ENCODE results near the gene SEC24D. TPM values are rescaled to one million over a fixed set of nuclear protein-coding genes. Genes with fewer than 3 reads are reported as not detected.

SEC24D gene
- total and polyA plus RNA-seq, 3 experiments from 2014 or later: 22.7 to 24.3 (median 23.8) TPM

DNA sequence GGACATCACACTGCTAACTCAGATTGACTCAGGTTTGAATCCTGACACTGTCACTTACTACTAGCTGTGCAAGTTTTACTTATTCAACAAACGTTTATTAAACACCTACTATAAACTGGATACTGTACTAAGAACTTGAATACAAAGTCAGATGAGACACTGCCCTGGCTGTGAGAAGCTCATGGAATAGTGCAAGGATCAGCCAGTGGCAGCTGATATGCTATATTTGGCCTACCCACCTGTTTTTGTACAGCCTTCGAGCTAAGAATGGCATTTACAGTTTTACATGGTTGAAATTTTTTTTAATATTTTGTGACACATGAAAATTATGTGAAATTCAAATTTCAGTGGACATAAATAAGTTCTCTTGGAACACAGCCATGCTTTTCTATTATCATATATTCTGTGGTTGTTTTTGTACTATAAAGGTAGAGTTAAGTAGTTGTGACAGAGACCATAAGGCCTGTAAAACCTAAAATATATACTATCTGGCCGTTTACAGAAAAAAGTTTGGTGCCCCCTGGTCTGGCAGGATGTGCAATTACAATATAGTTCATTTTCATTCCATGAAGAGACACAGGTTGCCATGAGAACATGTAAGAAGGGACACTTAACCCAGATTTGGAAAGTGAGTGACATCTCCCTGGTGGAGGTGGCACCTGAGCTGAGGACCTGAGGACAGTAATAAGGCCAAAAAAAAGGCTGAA lies 3.4 kb upstream of the SEC24D start:
- no peak overlapping the region for H3K27ac Mint-ChIP-seq
- H3K36me3 Mint-ChIP-seq: peaks cover 0 to 8% (median 0%) of the 10 kb centered on the region in 3 donors
- Histone ChIP-seq H3K9me3 (ENCODE audit: low read length) (no peaks in the 10 kb centered on the region), H3K4me3 (ENCODE audit: low read length) (no peak overlapping the region), H3K4me1 (ENCODE audit: insufficient read depth, low read length) (peaks cover 3% of the 10 kb centered on the region), H3K36me3 (ENCODE audit: insufficient read depth, low read length) (no peaks in the 10 kb centered on the region), H3K27ac (ENCODE audit: low read depth, low read length) (no peak overlapping the region), H3K27me3 (ENCODE audit: insufficient read depth, low read length, poor library complexity, severe bottlenecking) (no peaks in the 10 kb centered on the region)
- POLR2A ChIA-PET: no interaction called here
- H3K27me3 Mint-ChIP-seq: peaks cover 0 to 4% of the 10 kb centered on the region in 2 donors
- no peak overlapping the region for H3K4me3 Mint-ChIP-seq
- no peak for DNase-seq
- no peaks in the 10 kb centered on the region for H3K9me3 Mint-ChIP-seq
- peaks cover 12 to 15% (median 15%) of the 10 kb centered on the region in 3 donors for H3K4me1 Mint-ChIP-seq
- CTCF ChIA-PET: interaction anchor here (1.1 kb wide), 1 partner anchor 10 kb away, joined by 3 read pairs; no protein-coding TSS in a partner anchor

DNA sequence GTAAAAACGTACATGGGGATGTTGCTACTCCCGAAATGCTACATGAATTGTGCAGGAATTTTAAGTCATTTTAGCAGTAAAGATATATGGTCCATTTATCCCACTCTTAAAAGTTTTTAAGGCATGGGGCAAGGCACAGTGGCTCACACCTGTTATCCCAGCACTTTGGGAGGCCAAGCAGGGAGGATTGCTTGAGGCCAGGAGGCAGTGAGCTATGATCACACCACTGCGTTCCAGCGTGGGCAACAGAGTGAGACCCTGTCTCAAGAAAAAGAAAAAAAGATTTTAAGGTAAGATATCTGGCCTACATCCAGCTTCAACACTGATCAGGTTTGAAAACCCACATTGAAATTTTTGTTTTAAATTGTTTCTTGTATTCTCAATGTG lies 1.2 kb upstream of the SEC24D start:
- no peak for DNase-seq
- Mint-ChIP-seq H3K27me3 (no peaks in the 10 kb centered on the region), H3K36me3 (peaks cover 0 to 18% (median 8%) of the 10 kb centered on the region in 3 donors), H3K4me3 (peak overlapping the region in 6 of 7 donors; percentile 88 to 99 (median 98)), H3K9me3 (no peaks in the 10 kb centered on the region), H3K4me1 (peaks cover 28 to 36% (median 32%) of the 10 kb centered on the region in 3 donors), H3K27ac (peak overlapping the region in 2 of 8 donors; percentile 82 to 100)
- H3K9me3 ChIP-seq (ENCODE audit: low read length): no peaks in the 10 kb centered on the region
- H3K4me1 ChIP-seq (ENCODE audit: insufficient read depth, low read length): peaks cover 8% of the 10 kb centered on the region
- no peak overlapping the region for H3K27ac ChIP-seq (ENCODE audit: low read depth, low read length)
- no peak overlapping the region for H3K4me3 ChIP-seq (ENCODE audit: low read length)
- ChIA-PET CTCF (interaction anchor here (1.1 to 1.5 kb wide), 3 partner anchors 13 to 28 kb away, joined by 4 to 6 read pairs (median 5); no protein-coding TSS in a partner anchor), POLR2A (no interaction called here)
- H3K36me3 ChIP-seq (ENCODE audit: insufficient read depth, low read length): no peaks in the 10 kb centered on the region
- no peaks in the 10 kb centered on the region for H3K27me3 ChIP-seq (ENCODE audit: insufficient read depth, low read length, poor library complexity, severe bottlenecking)

DNA sequence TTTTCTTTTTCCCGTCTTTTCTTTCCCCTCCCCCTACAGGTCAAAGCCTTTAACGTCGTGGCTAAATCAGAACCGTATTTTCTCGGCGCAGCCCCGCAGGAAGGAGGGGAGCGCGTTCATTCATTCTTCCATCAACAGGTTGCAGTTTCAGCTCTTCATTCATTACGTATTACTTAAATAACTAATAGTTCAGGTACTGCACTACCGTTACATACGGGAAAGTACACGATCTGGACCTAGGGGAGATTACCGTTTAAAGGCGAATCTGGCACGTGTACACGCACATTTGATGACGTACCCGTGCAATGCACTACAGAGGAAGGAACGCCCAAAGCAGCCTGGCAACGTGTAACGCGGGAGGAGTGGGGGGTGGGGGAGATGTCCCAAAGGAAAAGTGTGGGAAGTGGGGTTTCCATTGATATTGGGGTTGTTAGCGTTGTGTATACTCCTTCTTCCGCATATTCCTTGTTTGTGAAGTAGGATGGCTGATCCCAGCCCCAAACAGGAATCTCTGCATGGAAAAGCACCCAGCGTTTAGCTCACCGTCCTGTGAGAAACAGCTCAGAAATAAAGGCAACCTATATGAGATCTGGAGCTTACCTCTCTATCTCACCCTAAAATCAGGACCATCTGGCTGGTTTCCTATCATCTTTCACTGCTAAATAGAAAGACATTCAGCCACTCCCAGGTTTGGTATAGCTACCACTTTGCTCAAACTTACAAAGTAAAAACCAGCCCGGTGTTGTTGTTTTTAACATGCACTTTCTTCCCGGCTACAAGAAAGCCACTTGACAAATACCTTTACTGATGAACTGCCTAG lies 585 bp upstream of the SEC24D start:
- Mint-ChIP-seq H3K27ac (peak overlapping the region; percentile 75 to 100 (median 99)), H3K4me3 (peak overlapping the region; percentile 88 to 100 (median 98)), H3K9me3 (no peaks in the 10 kb centered on the region), H3K27me3 (no peaks in the 10 kb centered on the region), H3K4me1 (peaks cover 31 to 42% (median 35%) of the 10 kb centered on the region in 3 donors), H3K36me3 (peaks cover 0 to 22% (median 14%) of the 10 kb centered on the region in 3 donors)
- H3K27ac ChIP-seq (ENCODE audit: low read depth, low read length): peak overlapping the region; percentile 88
- no peaks in the 10 kb centered on the region for H3K9me3 ChIP-seq (ENCODE audit: low read length)
- no peaks in the 10 kb centered on the region for H3K36me3 ChIP-seq (ENCODE audit: insufficient read depth, low read length)
- no peaks in the 10 kb centered on the region for H3K27me3 ChIP-seq (ENCODE audit: insufficient read depth, low read length, poor library complexity, severe bottlenecking)
- peak overlapping the region; percentile 96 for H3K4me3 ChIP-seq (ENCODE audit: low read length)
- POLR2A ChIA-PET: no interaction called here
- CTCF ChIA-PET: interaction anchor here (1.1 to 1.3 kb wide), 2 partner anchors 14 to 28 kb away, joined by 5 to 6 read pairs; no protein-coding TSS in a partner anchor
- DNase-seq: peak; percentile 4 to 61 (median 40)
- H3K4me1 ChIP-seq (ENCODE audit: insufficient read depth, low read length): peaks cover 8% of the 10 kb centered on the region

DNA sequence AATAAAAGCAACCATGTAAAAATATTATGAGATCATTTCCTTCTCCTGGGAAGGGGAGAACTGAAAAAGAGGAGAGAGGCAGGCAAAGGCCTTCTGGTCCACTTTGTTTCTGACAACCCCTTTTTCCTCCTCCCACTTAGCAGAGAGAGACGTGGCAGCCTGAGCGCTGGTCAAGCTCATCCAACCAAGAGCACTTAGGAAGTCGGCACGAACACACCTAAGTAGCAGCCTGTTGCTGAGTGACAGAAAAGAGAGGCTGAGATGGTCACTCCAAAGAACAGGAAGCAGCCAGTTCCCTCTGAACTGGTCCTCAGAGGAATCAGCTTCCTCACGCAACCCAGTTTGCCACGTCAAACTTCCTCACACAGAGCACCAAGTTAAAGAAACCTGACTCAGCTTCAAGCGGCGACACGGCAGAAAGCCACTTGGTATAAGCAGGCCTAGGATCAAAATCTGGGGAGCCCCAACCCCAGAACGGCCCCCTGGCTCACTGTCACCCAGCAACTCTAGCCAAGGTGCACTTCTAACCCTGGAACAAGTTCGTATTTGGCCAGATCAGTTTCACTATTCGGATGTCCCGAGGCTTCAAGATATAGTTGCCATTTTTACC lies 861 bp downstream of the SEC24D start:
- H3K4me3 Mint-ChIP-seq: peak overlapping the region; percentile 88 to 100 (median 98)
- peak; percentile 11 to 58 (median 28) for DNase-seq
- H3K4me1 Mint-ChIP-seq: peaks cover 34 to 48% (median 41%) of the 10 kb centered on the region in 3 donors
- ChIA-PET CTCF (no interaction called here), POLR2A (no interaction called here)
- Histone ChIP-seq H3K36me3 (ENCODE audit: insufficient read depth, low read length) (no peaks in the 10 kb centered on the region), H3K27me3 (ENCODE audit: insufficient read depth, low read length, poor library complexity, severe bottlenecking) (no peaks in the 10 kb centered on the region), H3K4me3 (ENCODE audit: low read length) (peak overlapping the region; percentile 96), H3K4me1 (ENCODE audit: insufficient read depth, low read length) (peaks cover 8% of the 10 kb centered on the region), H3K27ac (ENCODE audit: low read depth, low read length) (peak overlapping the region; percentile 88), H3K9me3 (ENCODE audit: low read length) (no peaks in the 10 kb centered on the region)
- peaks cover 0 to 29% (median 18%) of the 10 kb centered on the region in 3 donors for H3K36me3 Mint-ChIP-seq
- no peaks in the 10 kb centered on the region for H3K27me3 Mint-ChIP-seq
- peak overlapping the region; percentile 78 to 95 (median 89) for H3K27ac Mint-ChIP-seq
- no peaks in the 10 kb centered on the region for H3K9me3 Mint-ChIP-seq

DNA sequence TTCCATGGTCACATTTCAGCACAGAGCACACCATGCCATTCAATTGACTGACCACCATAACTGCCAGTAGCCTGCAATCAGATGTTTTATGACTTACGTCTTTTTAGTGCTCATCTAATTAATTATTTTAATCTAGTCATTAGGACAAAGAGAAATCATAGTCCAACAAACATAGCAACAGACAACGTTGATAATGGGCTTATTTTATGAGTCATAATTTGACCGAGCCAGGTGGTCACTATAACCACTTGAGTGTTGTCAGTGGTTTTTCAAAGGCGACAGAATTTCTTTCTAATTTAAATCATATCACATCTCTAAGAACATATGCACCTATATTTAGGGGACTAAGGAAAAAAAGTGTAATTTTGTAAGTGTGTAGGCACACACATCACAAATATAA lies 1.9 kb downstream of the SEC24D start:
- H3K36me3 ChIP-seq (ENCODE audit: insufficient read depth, low read length): no peaks in the 10 kb centered on the region
- H3K4me3 ChIP-seq (ENCODE audit: low read length): no peak overlapping the region
- Mint-ChIP-seq H3K36me3 (peaks cover 4 to 33% (median 20%) of the 10 kb centered on the region in 3 donors), H3K9me3 (no peaks in the 10 kb centered on the region), H3K4me1 (peaks cover 34 to 54% (median 46%) of the 10 kb centered on the region in 3 donors), H3K27ac (peak overlapping the region in 2 of 8 donors; percentile 7 to 11), H3K27me3 (no peaks in the 10 kb centered on the region), H3K4me3 (peak overlapping the region in 5 of 7 donors; percentile 11 to 75 (median 52))
- peaks cover 8% of the 10 kb centered on the region for H3K4me1 ChIP-seq (ENCODE audit: insufficient read depth, low read length)
- H3K9me3 ChIP-seq (ENCODE audit: low read length): no peaks in the 10 kb centered on the region
- no peak overlapping the region for H3K27ac ChIP-seq (ENCODE audit: low read depth, low read length)
- CTCF ChIA-PET: no interaction called here
- no peaks in the 10 kb centered on the region for H3K27me3 ChIP-seq (ENCODE audit: insufficient read depth, low read length, poor library complexity, severe bottlenecking)
- no peak for DNase-seq
- POLR2A ChIA-PET: no interaction called here

DNA sequence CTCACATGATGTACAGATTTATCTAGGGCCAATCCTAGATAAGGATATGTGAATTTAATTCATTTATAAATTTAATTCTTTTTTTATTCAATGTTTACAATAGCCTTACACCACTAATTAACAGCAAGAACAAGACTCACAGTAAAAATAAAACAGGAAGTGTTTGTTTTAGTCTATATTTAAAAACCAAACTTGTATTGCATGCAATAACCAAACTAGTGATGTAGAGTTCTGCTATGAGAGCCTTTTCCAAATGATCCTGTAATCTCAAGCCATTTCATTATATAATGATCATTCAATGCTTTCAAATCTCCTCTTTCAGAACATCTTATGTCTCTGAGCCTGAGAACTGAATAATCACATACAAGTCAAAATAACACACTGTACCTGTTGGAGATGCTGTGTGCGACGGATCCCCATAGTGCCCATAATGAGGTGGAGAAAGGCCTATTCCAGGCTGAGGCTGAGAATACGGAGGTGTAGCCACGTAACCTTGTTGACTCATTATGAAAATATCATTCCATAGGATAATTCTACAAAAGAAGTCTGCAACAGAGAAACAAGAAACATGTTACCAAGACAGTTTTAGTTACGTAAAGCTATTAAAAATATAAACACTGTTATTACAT lies 2.6 kb downstream of the SEC24D start:
- Mint-ChIP-seq H3K9me3 (no peaks in the 10 kb centered on the region), H3K27ac (peak overlapping the region in 3 of 8 donors; percentile 42 to 74 (median 69)), H3K4me1 (peaks cover 40 to 62% (median 53%) of the 10 kb centered on the region in 3 donors), H3K36me3 (peaks cover 7 to 40% (median 24%) of the 10 kb centered on the region in 3 donors), H3K27me3 (no peaks in the 10 kb centered on the region), H3K4me3 (peak overlapping the region in 3 of 7 donors; percentile 4 to 53 (median 32))
- peaks cover 8% of the 10 kb centered on the region for H3K4me1 ChIP-seq (ENCODE audit: insufficient read depth, low read length)
- H3K36me3 ChIP-seq (ENCODE audit: insufficient read depth, low read length): no peaks in the 10 kb centered on the region
- no peaks in the 10 kb centered on the region for H3K9me3 ChIP-seq (ENCODE audit: low read length)
- no peak overlapping the region for H3K4me3 ChIP-seq (ENCODE audit: low read length)
- CTCF ChIA-PET: no interaction called here
- no peak overlapping the region for H3K27ac ChIP-seq (ENCODE audit: low read depth, low read length)
- POLR2A ChIA-PET: no interaction called here
- no peak for DNase-seq
- H3K27me3 ChIP-seq (ENCODE audit: insufficient read depth, low read length, poor library complexity, severe bottlenecking): no peaks in the 10 kb centered on the region

DNA sequence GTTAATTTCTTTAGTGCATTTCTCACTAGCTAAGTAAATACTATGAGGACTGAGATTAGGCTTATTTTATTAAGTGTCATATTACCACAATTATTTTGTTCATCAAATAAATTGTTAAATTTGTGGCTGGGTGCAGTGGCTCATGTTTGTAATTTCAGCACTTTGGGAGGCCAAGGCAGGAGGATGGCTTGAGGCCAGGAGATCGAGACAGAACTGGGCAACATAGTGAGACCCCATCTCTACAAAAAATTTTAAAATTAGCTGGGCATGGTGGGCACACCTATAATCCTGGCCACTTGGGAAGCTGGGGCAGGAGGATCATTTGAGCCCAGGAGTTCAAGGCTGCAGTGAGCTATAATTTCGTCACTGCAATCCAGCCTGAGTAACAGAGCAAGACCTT lies 6.8 kb downstream of the SEC24D start:
- Histone ChIP-seq H3K27me3 (ENCODE audit: insufficient read depth, low read length, poor library complexity, severe bottlenecking) (no peaks in the 10 kb centered on the region), H3K36me3 (ENCODE audit: insufficient read depth, low read length) (no peaks in the 10 kb centered on the region), H3K4me1 (ENCODE audit: insufficient read depth, low read length) (peaks cover 8% of the 10 kb centered on the region), H3K4me3 (ENCODE audit: low read length) (no peak overlapping the region), H3K27ac (ENCODE audit: low read depth, low read length) (no peak overlapping the region), H3K9me3 (ENCODE audit: low read length) (no peaks in the 10 kb centered on the region)
- CTCF ChIA-PET: interaction anchor here (0.9 to 1.4 kb wide), 2 partner anchors 10 to 11 kb away, joined by 3 read pairs; no protein-coding TSS in a partner anchor
- Mint-ChIP-seq H3K9me3 (no peaks in the 10 kb centered on the region), H3K4me1 (peaks cover 42 to 78% (median 73%) of the 10 kb centered on the region in 3 donors), H3K36me3 (peaks cover 7 to 52% (median 32%) of the 10 kb centered on the region in 3 donors), H3K27me3 (no peaks in the 10 kb centered on the region), H3K4me3 (no peak overlapping the region), H3K27ac (no peak overlapping the region)
- POLR2A ChIA-PET: no interaction called here
- DNase-seq: no peak

All from CD8-positive, alpha-beta memory T cell (primary cell).